Naive thymus-derived CD4-positive, alpha-beta T cell (primary cell): ENCODE data around the gene MOV10. TPM values are rescaled to one million over a fixed set of nuclear protein-coding genes. Genes with fewer than 3 reads are reported as not detected.

Experiments used
- ATAC-seq: fragments of 150-1000 bp; cut with Tn5 transposase; 2 replicates; pipeline ENCODE4 v1.10.0; 2021; ENCODE audit warnings: mild to moderate bottlenecking, moderate library complexity
- CTCF ChIA-PET: fragments of 350-600 bp; sonication (Branson Sonifier 250); formaldehyde crosslinking; loops from one replicate; lab custom pipeline; 2021; ENCODE audit warnings: antibody characterized with exemption; lab: Charles Lee
- POLR2A ChIA-PET: fragments of 350-600 bp; sonication (Branson Sonifier 250); formaldehyde crosslinking; loops from one replicate; lab custom pipeline; 2021; ENCODE audit warnings: antibody characterized with exemption, inconsistent platforms; lab: Charles Lee
- DNase-seq, 9 donors: peaks; one replicate each; pipeline versions ENCODE4 v3.0.0 to v3.0.0-alpha.2; 2020 to 2022; ENCODE audit warnings: mixed read lengths in 1 of 9
- H3K27ac ChIP-seq: one replicate; pipeline ENCODE4 v1.7.0; 2013; ENCODE audit warnings: mild to moderate bottlenecking, low read depth, low read length, moderate library complexity
- H3K27me3 ChIP-seq, 2 donors: one replicate each; pipeline ENCODE4 v1.7.0; 2013; ENCODE audit warnings: low read length in 2 of 2, mild to moderate bottlenecking in 2 of 2, moderate library complexity in 2 of 2; ENCODE audit not compliant: control insufficient read depth in 2 of 2, insufficient read depth in 2 of 2
- H3K36me3 ChIP-seq, 3 experiments: 1 replicate in 2 of 3; 2 replicates in 1 of 3; pipeline ENCODE4 v1.7.0; 2013; ENCODE audit warnings: low read length in 3 of 3, mild to moderate bottlenecking in 3 of 3, moderate library complexity in 1 of 3; ENCODE audit not compliant: insufficient read depth in 3 of 3, control insufficient read depth in 2 of 3
- H3K4me1 ChIP-seq, 2 donors: one replicate each; pipeline ENCODE4 v1.7.0; 2013; ENCODE audit warnings: low read length in 2 of 2, mild to moderate bottlenecking in 2 of 2, moderate library complexity in 1 of 2; ENCODE audit not compliant: control insufficient read depth in 2 of 2, insufficient read depth in 2 of 2
- H3K4me3 ChIP-seq: 2 replicates; pipeline ENCODE4 v1.7.0; 2013; ENCODE audit warnings: mild to moderate bottlenecking, low read length
- H3K9me3 ChIP-seq, 3 experiments: 1 replicate in 2 of 3; 2 replicates in 1 of 3; pipeline ENCODE4 v1.7.0; 2013; ENCODE audit warnings: low read length in 3 of 3; ENCODE audit not compliant: control insufficient read depth in 2 of 3
- H3K27ac Mint-ChIP-seq, 9 donors: one replicate each; pipeline ENCODE4 v1.8.0; 2020 to 2022; ENCODE audit warnings: mixed read lengths in 9 of 9, mild to moderate bottlenecking in 8 of 9, moderate library complexity in 5 of 9, inconsistent platforms in 2 of 9
- H3K27me3 Mint-ChIP-seq, 5 donors: one replicate each; pipeline ENCODE4 v1.8.0; 2021 to 2022; ENCODE audit warnings: mixed read lengths in 5 of 5, mild to moderate bottlenecking in 1 of 5
- H3K36me3 Mint-ChIP-seq, 5 donors: one replicate each; pipeline ENCODE4 v1.8.0; 2020 to 2022; ENCODE audit warnings: mixed read lengths in 5 of 5, mild to moderate bottlenecking in 3 of 5, inconsistent platforms in 1 of 5
- H3K4me1 Mint-ChIP-seq, 7 donors: one replicate each; pipeline ENCODE4 v1.8.0; 2020 to 2022; ENCODE audit warnings: mixed read lengths in 7 of 7, mild to moderate bottlenecking in 3 of 7, inconsistent platforms in 1 of 7
- H3K4me3 Mint-ChIP-seq, 10 donors: one replicate each; pipeline ENCODE4 v1.8.0; 2020 to 2022; ENCODE audit warnings: mild to moderate bottlenecking in 10 of 10, mixed read lengths in 10 of 10, moderate library complexity in 6 of 10, inconsistent platforms in 2 of 10
- H3K9me3 Mint-ChIP-seq, 11 donors: one replicate each; pipeline ENCODE4 v1.8.0; 2020 to 2022; ENCODE audit warnings: mixed read lengths in 11 of 11, mild to moderate bottlenecking in 4 of 11, inconsistent platforms in 1 of 11, moderate library complexity in 1 of 11
- intact Hi-C, 2 donors: fragments of 100-400 bp; cut with micrococcal nuclease; formaldehyde crosslinking; loops; one replicate each; pipeline ENCODE4 v1.15.1; 2023
- polyA plus RNA-seq, 2 donors: library from polyadenylated mRNA; unstranded; fragments of 300-500 nt; fragmentation: Illumina TruSeq; gene quantifications; one replicate each; pipeline ENCODE4 v1.2.3, GENCODE V29; 2021
- total RNA-seq, 6 experiments: library from RNA in 5 of 6; stranded (reverse) in 5 of 6; gene quantifications; 1 replicate in 5 of 6; 2 replicates in 1 of 6; pipeline ENCODE4 v1.2.3 and lab custom pipeline; 2021 to 2026

Gene MOV10
- total and polyA plus RNA-seq, 7 experiments from 2014 or later, result 26.1 to 126 (median 87.1) TPM

DNA sequence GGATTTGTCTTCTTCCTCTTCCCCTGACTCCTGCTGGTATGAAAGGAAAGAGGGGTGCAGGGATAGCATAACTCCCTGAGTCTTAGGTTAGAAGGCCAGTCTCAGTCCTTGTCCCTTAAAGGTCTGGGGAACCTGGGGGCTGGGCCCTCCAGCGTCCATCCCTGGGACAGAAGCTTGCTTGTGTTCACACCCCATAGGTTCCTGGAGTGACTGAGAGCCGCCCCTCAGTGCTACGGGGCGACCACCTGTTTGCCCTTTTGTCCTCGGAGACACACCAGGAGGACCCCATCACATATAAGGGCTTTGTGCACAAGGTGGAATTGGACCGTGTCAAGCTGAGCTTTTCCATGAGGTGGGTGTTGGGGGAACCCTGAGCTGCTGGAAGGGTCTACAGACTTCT is 19.4 kb downstream of the MOV10 start:
- H3K4me1 Mint-ChIP-seq, result peaks cover 0 to 5% (median 0%) of the 10 kb centered on the region in 7 donors
- POLR2A ChIA-PET, result no interaction called here
- CTCF ChIA-PET, result interaction anchor here (0.7 kb wide), 1 partner anchor 10 kb away, joined by 3 read pairs; no protein-coding TSS in a partner anchor
- Histone ChIP-seq H3K9me3 (no peaks in the 10 kb centered on the region), H3K27me3 (no peaks in the 10 kb centered on the region), H3K27ac (no peak overlapping the region), H3K4me3 (no peak overlapping the region), H3K4me1 (no peaks in the 10 kb centered on the region), H3K36me3 (peaks cover 0 to 99% (median 9%) of the 10 kb centered on the region in 3 experiments)
- intact Hi-C loops, result no loop called here
- ATAC-seq (no peak), DNase-seq (no peak)
- H3K27ac Mint-ChIP-seq, result no peak overlapping the region
- H3K36me3 Mint-ChIP-seq, result peaks cover 9 to 33% (median 17%) of the 10 kb centered on the region in 5 donors
- H3K9me3 Mint-ChIP-seq, result no peaks in the 10 kb centered on the region
- H3K4me3 Mint-ChIP-seq, result no peak overlapping the region
- no peaks in the 10 kb centered on the region for H3K27me3 Mint-ChIP-seq

DNA sequence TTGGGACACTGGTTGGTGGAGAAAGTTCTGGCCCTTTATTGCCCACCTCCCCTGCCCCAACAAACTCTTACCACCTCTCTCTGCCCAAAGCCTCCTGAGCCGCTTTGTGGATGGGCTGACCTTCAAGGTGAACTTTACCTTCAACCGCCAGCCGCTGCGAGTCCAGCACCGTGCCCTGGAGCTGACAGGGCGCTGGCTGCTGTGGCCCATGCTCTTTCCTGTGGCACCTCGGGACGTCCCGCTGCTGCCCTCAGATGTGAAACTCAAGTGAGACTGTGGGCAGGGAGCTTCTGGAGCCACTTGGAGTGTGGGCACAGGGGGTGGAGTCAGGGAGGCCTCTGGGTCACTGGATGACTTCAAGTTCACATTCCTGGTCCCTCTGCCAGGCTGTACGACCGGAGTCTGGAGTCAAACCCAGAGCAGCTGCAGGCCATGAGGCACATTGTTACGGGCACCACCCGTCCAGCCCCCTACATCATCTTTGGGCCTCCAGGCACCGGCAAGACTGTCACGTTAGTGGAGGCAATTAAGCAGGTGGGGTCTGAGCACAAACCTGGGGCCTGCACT is 20.0 kb downstream of the MOV10 start:
- Mint-ChIP-seq H3K27me3 (no peaks in the 10 kb centered on the region), H3K4me1 (peaks cover 0 to 6% (median under 1%) of the 10 kb centered on the region in 7 donors), H3K36me3 (peaks cover 9 to 34% (median 21%) of the 10 kb centered on the region in 5 donors), H3K27ac (peak overlapping the region in 1 of 9 donors; percentile 46), H3K9me3 (no peaks in the 10 kb centered on the region), H3K4me3 (no peak overlapping the region)
- ChIA-PET POLR2A (no interaction called here), CTCF (interaction anchor here (0.7 kb wide), 1 partner anchor 9 kb away, joined by 3 read pairs; no protein-coding TSS in a partner anchor)
- H3K4me1 ChIP-seq, result no peaks in the 10 kb centered on the region
- ATAC-seq (no peak), DNase-seq (no peak)
- H3K4me3 ChIP-seq, result no peak overlapping the region
- H3K36me3 ChIP-seq, result peaks cover 0 to 99% (median 9%) of the 10 kb centered on the region in 3 experiments
- intact Hi-C loops, result no loop called here
- no peaks in the 10 kb centered on the region for H3K9me3 ChIP-seq
- H3K27me3 ChIP-seq, result no peaks in the 10 kb centered on the region
- no peak overlapping the region for H3K27ac ChIP-seq

DNA sequence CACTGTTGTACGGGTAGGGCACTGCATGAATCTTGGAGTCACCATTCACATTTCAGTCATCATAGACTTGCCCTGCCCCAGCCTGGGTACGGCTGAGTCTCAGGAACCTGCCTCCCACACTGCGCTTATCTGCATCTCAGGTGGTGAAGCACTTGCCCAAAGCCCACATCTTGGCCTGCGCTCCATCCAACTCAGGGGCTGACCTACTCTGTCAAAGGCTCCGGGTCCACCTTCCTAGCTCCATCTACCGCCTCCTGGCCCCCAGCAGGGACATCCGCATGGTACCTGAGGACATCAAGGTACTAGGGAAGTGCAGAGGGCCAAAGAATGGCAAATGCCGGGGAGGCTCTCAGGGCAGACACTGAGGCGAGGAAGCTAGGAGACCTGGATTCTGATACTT is 20.8 kb downstream of the MOV10 start:
- peaks cover 0 to 2% of the 10 kb centered on the region in 2 donors for H3K4me1 ChIP-seq
- Mint-ChIP-seq H3K4me3 (no peak overlapping the region), H3K9me3 (no peaks in the 10 kb centered on the region), H3K27ac (peak overlapping the region in 1 of 9 donors; percentile 42), H3K27me3 (no peaks in the 10 kb centered on the region), H3K4me1 (peaks cover 4 to 15% (median 8%) of the 10 kb centered on the region in 7 donors), H3K36me3 (peaks cover 9 to 33% (median 17%) of the 10 kb centered on the region in 5 donors)
- intact Hi-C loops, result no loop called here
- DNase-seq (no peak), ATAC-seq (no peak)
- peaks cover 0 to 99% (median 4%) of the 10 kb centered on the region in 3 experiments for H3K36me3 ChIP-seq
- POLR2A ChIA-PET, result no interaction called here
- H3K4me3 ChIP-seq, result no peak overlapping the region
- H3K9me3 ChIP-seq, result no peaks in the 10 kb centered on the region
- CTCF ChIA-PET, result interaction anchor here (0.8 kb wide), 1 partner anchor 20 kb away, joined by 3 read pairs; the partner anchor contains the start of gene PPM1J
- H3K27me3 ChIP-seq, result no peaks in the 10 kb centered on the region
- no peak overlapping the region for H3K27ac ChIP-seq

DNA sequence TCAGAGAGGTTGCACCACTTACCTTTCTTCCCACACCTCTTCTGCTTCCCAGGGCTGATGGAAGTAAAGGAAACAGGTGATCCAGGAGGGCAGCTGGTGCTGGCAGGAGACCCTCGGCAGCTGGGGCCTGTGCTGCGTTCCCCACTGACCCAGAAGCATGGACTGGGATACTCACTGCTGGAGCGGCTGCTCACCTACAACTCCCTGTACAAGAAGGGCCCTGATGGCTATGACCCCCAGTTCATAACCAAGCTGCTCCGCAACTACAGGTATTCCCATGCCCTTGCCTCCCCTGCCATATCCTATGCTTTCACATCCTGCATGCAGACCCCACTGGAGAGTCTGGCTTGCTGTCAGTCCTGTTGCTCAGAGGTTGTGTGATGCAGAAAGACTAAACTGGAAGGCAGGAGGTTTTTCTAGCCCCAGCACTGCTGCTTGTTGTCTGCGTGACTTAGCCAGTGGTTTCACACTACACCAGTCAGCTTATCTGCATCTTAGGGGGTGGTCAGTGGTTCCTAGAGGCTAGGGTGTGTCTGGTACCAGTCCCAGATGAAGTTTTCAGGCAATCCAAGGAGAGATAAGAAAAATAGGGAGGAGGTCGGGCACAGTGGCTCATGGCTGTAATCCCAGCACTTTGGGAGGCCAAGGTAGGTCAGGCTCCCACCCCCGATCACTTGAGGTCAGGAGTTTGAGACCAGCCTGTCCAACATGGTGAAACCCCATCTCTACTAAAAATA is 22.3 kb downstream of the MOV10 start:
- POLR2A ChIA-PET, result interaction anchor here (0.7 kb wide), 1 partner anchor 21 kb away, joined by 3 read pairs; no protein-coding TSS in a partner anchor
- Mint-ChIP-seq H3K36me3 (peaks cover 6 to 31% (median 12%) of the 10 kb centered on the region in 5 donors), H3K9me3 (no peaks in the 10 kb centered on the region), H3K27ac (peak overlapping the region in 1 of 9 donors; percentile 66), H3K4me1 (peaks cover 15 to 29% (median 20%) of the 10 kb centered on the region in 7 donors), H3K4me3 (no peak overlapping the region), H3K27me3 (no peaks in the 10 kb centered on the region)
- no peaks in the 10 kb centered on the region for H3K9me3 ChIP-seq
- CTCF ChIA-PET, result no interaction called here
- no peaks in the 10 kb centered on the region for H3K27me3 ChIP-seq
- H3K27ac ChIP-seq, result no peak overlapping the region
- intact Hi-C loops, result no loop called here
- no peak overlapping the region for H3K4me3 ChIP-seq
- peaks cover 5 to 16% of the 10 kb centered on the region in 2 donors for H3K4me1 ChIP-seq
- peaks cover 0 to 85% (median 4%) of the 10 kb centered on the region in 3 experiments for H3K36me3 ChIP-seq
- ATAC-seq (no peak), DNase-seq (no peak)

DNA sequence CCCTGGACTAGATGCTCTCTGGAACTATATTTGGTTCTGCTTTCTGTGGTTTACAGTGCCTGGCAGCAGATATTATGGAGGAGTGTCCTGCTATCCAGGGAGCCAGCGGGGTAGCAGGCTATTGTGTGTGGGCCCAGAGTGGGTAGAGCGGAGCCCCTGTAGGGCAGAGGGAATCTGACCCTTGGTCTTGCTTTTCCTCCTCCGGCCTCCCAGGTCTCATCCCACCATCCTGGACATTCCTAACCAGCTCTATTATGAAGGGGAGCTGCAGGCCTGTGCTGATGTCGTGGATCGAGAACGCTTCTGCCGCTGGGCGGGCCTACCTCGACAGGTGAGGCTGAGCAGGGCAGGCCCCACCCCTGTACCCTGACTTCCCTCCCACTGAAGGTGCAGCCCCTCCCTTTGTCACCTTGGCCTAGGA is 23.3 kb downstream of the MOV10 start:
- no peak overlapping the region for H3K4me3 ChIP-seq

DNA sequence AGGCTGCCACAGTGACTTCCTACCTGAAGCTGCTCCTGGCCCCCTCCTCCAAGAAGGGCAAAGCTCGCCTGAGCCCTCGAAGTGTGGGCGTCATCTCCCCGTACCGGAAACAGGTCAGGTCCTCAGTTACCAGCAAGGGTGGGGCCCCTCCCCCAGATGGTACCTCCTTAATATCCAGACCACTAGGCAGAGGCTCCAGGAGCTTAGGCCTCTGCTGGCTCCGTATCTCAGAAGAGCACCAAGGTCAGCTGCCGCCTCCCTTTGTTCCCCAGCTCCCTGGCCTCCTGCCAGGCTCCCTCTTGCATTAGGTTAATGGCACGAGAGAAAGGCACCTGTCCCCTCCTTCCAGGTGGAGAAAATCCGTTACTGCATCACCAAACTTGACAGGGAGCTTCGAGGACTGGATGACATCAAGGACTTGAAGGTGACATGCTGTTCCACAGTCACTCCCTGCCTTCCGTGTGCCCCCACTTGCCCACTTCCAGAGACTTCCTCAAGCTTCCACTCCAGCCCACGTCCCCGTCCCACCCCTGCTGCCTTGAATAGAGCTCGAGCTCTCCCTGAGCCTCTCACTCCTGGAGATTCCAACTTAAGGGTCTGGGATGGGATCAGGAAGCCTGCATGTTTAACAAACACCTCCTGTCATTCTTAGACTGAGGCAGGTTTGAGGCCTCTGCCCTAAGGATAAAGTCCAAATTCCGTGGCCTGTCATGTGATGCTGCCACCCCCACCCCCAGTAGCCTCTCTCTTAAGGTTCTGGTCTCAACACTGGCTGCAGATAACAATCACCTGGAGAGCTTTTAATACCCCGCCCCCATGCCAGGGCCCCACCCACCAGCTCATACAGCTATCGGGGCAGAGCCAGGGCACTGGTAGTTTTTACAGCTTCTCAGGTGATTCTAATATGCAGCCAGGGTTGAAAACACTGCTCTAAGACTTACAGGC is 24.2 kb downstream of the MOV10 start:
- POLR2A ChIA-PET, result interaction anchor here (0.8 to 1.6 kb wide), 2 partner anchors 24 to 80 kb away, joined by 3 read pairs; partner anchors contain the start of genes MOV10 and ST7L
- Mint-ChIP-seq H3K27ac (peak overlapping the region in 8 of 9 donors; percentile 33 to 87 (median 73)), H3K9me3 (no peaks in the 10 kb centered on the region), H3K36me3 (peaks cover 0 to 23% (median 0%) of the 10 kb centered on the region in 5 donors), H3K4me3 (no peak overlapping the region), H3K4me1 (peaks cover 21 to 47% (median 35%) of the 10 kb centered on the region in 7 donors), H3K27me3 (no peaks in the 10 kb centered on the region)
- DNase-seq, result no peak
- Histone ChIP-seq H3K27me3 (no peaks in the 10 kb centered on the region), H3K27ac (no peak overlapping the region), H3K36me3 (peaks cover 0 to 66% (median 4%) of the 10 kb centered on the region in 3 experiments), H3K4me3 (no peak overlapping the region), H3K9me3 (no peaks in the 10 kb centered on the region), H3K4me1 (peaks cover 5 to 18% of the 10 kb centered on the region in 2 donors)
- ATAC-seq, result no peak
- CTCF ChIA-PET, result interaction anchor here (0.6 kb wide), 2 partner anchors 19 to 371 kb away, joined by 3 to 4 read pairs; no protein-coding TSS in a partner anchor
- intact Hi-C loops, result no loop called here

More for the DNA sequence above, 23.3 kb downstream of the MOV10 start:
- Mint-ChIP-seq H3K36me3 (peaks cover 3 to 27% (median 5%) of the 10 kb centered on the region in 5 donors), H3K9me3 (no peaks in the 10 kb centered on the region), H3K4me1 (peaks cover 21 to 40% (median 30%) of the 10 kb centered on the region in 7 donors), H3K4me3 (no peak overlapping the region), H3K27me3 (no peaks in the 10 kb centered on the region), H3K27ac (peak overlapping the region in 3 of 9 donors; percentile 2 to 66 (median 53))
- H3K27me3 ChIP-seq, result no peaks in the 10 kb centered on the region
- peaks cover 5 to 18% of the 10 kb centered on the region in 2 donors for H3K4me1 ChIP-seq
- H3K36me3 ChIP-seq, result peaks cover 0 to 74% (median 4%) of the 10 kb centered on the region in 3 experiments
- intact Hi-C loops, result no loop called here
- CTCF ChIA-PET, result interaction anchor here (0.6 kb wide), 1 partner anchor 20 kb away, joined by 4 read pairs; no protein-coding TSS in a partner anchor
- ATAC-seq (no peak), DNase-seq (no peak)
- POLR2A ChIA-PET, result no interaction called here
- H3K9me3 ChIP-seq, result no peaks in the 10 kb centered on the region
- no peak overlapping the region for H3K27ac ChIP-seq
